Cardiac muscle cell (in vitro differentiated cells and primary cell): ENCODE measurements around the gene DDX42. TPM values are rescaled to one million over a fixed set of nuclear protein-coding genes. Genes with fewer than 3 reads are reported as not detected.

Experiments used
- DNase-seq, 2 donors: peaks; one replicate each; pipeline versions ENCODE4 v3.0.0 to v3.0.0-alpha.2; 2010 to 2017; ENCODE audit warnings: low read depth in 1 of 2, low spot score in 1 of 2
- H3K27ac ChIP-seq: fragments of 200-600 bp; sonication (generic); 2 replicates; pipeline ENCODE4 v1.5.1; 2016
- H3K27me3 ChIP-seq: fragments of 200-600 bp; sonication (generic); 2 replicates; pipeline ENCODE4 v1.6.0; 2016; ENCODE audit warnings: control low read depth
- H3K36me3 ChIP-seq: fragments of 200-600 bp; sonication (generic); 2 replicates; pipeline ENCODE4 v1.5.1; 2016; ENCODE audit warnings: control low read depth
- H3K4me1 ChIP-seq: fragments of 200-600 bp; sonication (generic); 2 replicates; pipeline ENCODE4 v1.8.1; 2017; ENCODE audit warnings: low read depth, mild to moderate bottlenecking, mixed run types
- H3K4me3 ChIP-seq: fragments of 200-600 bp; sonication (generic); 2 replicates; pipeline ENCODE4 v1.5.1; 2016; ENCODE audit warnings: mild to moderate bottlenecking
- H3K9me3 ChIP-seq: fragments of 200-600 bp; sonication (generic); 2 replicates; pipeline ENCODE4 v1.5.1; 2017; ENCODE audit warnings: low read depth, mild to moderate bottlenecking, control low read depth
- CTCF ChIP-seq: IDR thresholded peaks from 2 replicates; pipeline ENCODE4 v1.5.1; 2012; ENCODE audit warnings: low read depth, mild to moderate bottlenecking, low read length
- polyA plus RNA-seq: library from polyadenylated mRNA; unstranded; fragments of >200 nt; fragmentation: Nextera tagmentation; extraction: Ambion mirVana; gene quantifications from 2 replicates; pipeline ENCODE4 v1.2.1, GENCODE V29; 2016
- total RNA-seq: library from RNA; depleted of rRNA; stranded (reverse); fragments of >200 nt; gene quantifications from 2 replicates; pipeline ENCODE4 v1.2.3, GENCODE V29; 2016

DDX42 gene
- total and polyA plus RNA-seq, 2 experiments from 2014 or later, result 58.1 to 91.0 TPM

- Histone ChIP-seq H3K9me3 (no peaks in the 10 kb centered on the region), H3K27ac (no peak overlapping the region), H3K4me1 (no peaks in the 10 kb centered on the region), H3K36me3 (peaks cover 50% of the 10 kb centered on the region), H3K27me3 (no peaks in the 10 kb centered on the region), H3K4me3 (no peak overlapping the region)
- no peak for TF ChIP-seq CTCF
- peak in 1 of 2 donors; percentile 24 for DNase-seq
These were observed 22.2 kb upstream of the DDX42 start for GRCh38 chr17:63751806-63752205.

DNA sequence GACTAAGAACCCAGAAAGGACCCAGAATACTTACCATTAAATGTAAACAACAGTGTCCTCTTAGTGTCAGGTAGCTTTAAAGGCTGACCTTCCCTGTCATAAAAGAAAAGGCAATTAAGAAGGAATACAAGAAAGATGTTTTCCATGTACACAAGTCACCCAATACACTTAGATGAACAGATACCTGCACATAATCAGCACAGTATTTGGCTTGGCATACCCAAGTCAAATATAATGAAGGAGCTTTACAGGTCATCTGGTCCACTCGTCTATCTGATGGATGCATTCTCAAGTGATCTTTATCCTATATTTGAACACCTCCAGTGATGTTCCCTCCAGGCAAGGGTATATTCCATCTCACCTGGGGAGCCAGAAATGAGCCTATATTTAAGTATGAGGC lies 21.3 kb upstream of the DDX42 start:
- peaks cover 44% of the 10 kb centered on the region for H3K36me3 ChIP-seq
- no peak for DNase-seq
- no peak for TF ChIP-seq CTCF

DNA sequence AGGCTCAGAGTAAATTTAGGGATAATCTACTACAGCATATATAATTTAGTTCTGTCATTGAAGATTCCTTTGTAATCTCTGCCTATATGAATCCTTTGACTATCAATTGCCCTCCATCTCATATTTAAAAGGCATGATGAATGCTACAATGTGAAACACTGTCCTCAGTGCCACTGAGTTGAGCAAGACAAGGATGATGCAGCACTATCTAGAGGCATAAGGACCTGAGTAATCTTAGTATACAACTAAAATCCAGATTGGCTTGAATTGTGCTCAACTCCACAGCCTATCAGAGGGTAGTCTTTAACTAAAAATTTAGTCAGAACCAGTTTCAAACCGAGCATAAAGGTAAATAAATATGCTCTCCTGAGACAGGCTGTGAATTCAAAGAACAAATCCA lies 20.8 kb upstream of the DDX42 start:
- Histone ChIP-seq H3K4me3 (no peak overlapping the region), H3K4me1 (no peaks in the 10 kb centered on the region), H3K36me3 (peaks cover 42% of the 10 kb centered on the region), H3K27me3 (no peaks in the 10 kb centered on the region), H3K9me3 (no peaks in the 10 kb centered on the region), H3K27ac (no peak overlapping the region)
- no peak for TF ChIP-seq CTCF
- no peak for DNase-seq

More for the DNA sequence above, 21.3 kb upstream of the DDX42 start:
- no peak overlapping the region for H3K4me3 ChIP-seq
- H3K27me3 ChIP-seq, result no peaks in the 10 kb centered on the region
- H3K27ac ChIP-seq, result no peak overlapping the region
- H3K4me1 ChIP-seq, result no peaks in the 10 kb centered on the region
- no peaks in the 10 kb centered on the region for H3K9me3 ChIP-seq

DNA sequence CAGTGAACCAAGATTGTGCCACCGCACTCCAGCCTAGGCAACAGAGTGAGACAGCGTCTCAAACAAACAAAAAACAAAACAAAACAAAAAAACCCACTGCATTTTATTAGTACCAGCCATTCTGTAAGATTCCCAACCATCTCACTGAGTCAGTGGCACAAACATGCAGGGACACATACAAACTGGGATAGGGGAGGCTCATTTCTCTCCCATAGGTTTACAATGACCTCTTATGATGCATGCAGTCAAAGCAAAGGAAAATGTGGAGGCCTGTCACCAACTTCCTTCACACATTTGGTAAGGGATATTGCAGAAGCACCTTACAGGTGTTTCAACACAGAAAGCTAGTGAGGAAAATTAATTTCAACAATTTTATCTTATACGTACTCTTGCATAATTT lies 19.9 kb upstream of the DDX42 start:
- no peaks in the 10 kb centered on the region for H3K4me1 ChIP-seq
- H3K36me3 ChIP-seq, result peaks cover 41% of the 10 kb centered on the region
- TF ChIP-seq CTCF, result no peak
- H3K27ac ChIP-seq, result no peak overlapping the region
- DNase-seq, result no peak
- no peaks in the 10 kb centered on the region for H3K9me3 ChIP-seq
- no peak overlapping the region for H3K4me3 ChIP-seq
- H3K27me3 ChIP-seq, result no peaks in the 10 kb centered on the region

GRCh38 chr17:63758428-63758827 lies 15.5 kb upstream of the DDX42 start:
- Histone ChIP-seq H3K4me3 (no peak overlapping the region), H3K27me3 (no peaks in the 10 kb centered on the region), H3K36me3 (peaks cover 38% of the 10 kb centered on the region), H3K9me3 (no peaks in the 10 kb centered on the region), H3K27ac (no peak overlapping the region), H3K4me1 (no peaks in the 10 kb centered on the region)
- DNase-seq, result no peak
- no peak for TF ChIP-seq CTCF
